Measurements from ENCODE around the gene TAP1. TPM values are rescaled to one million over a fixed set of nuclear protein-coding genes. Genes with fewer than 3 reads are reported as not detected.

Gene TAP1
- total and polyA plus RNA-seq, 2 donors (not counting 1 experiment from before 2014, with no cell fraction given), result 126 to 184 TPM

- Histone ChIP-seq H3K4me2 (replicated peaks; ENCODE audit: low read depth, low read length, poor library complexity, severe bottlenecking) (peak within 1 kb of the TSS; percentile 95), H2AFZ (ENCODE audit: insufficient read depth, low read depth, low read length, poor library complexity, severe bottlenecking) (peak within 1 kb of the TSS; percentile 77), H3K27me3 (replicated peaks in 1 of 4; ENCODE audit: control extremely low read depth in 1 of 4, control insufficient read depth in 3 of 4, insufficient read depth in 4 of 4, low read length in 3 of 4) (no peaks in the 10 kb centered on the region), H3K9ac (ENCODE audit: low read length) (peak within 1 kb of the TSS; percentile 85), H3K36me3 (replicated peaks in 1 of 2; ENCODE audit: control extremely low read depth in 1 of 2, control insufficient read depth in 1 of 2, extremely low read depth in 1 of 2, insufficient read depth in 2 of 2, low read length in 1 of 2) (peaks cover 24 to 61% of the 10 kb centered on the region in 2 experiments), H4K20me1 (ENCODE audit: control insufficient read depth, insufficient read depth, low read length, poor library complexity, severe bottlenecking) (no peaks in the 10 kb centered on the region), H3K9me3 (ENCODE audit: control extremely low read depth in 1 of 3, control insufficient read depth in 2 of 3, insufficient read depth in 1 of 3, low read length in 2 of 3) (no peaks in the 10 kb centered on the region), H3K4me3 (ENCODE audit: control extremely low read depth in 1 of 5, extremely low read depth in 1 of 5, insufficient read depth in 1 of 5, low read depth in 2 of 5, low read length in 4 of 5) (peak within 1 kb of the TSS; percentile 71 to 80 (median 76)), H3K4me1 (ENCODE audit: control insufficient read depth in 2 of 2, insufficient read depth in 2 of 2, low read length in 2 of 2) (peaks cover 59 to 73% of the 10 kb centered on the region in 2 donors), H3K27ac (ENCODE audit: low read length in 2 of 2) (peak within 1 kb of the TSS; percentile 83 to 97), H3K79me2 (ENCODE audit: control insufficient read depth, insufficient read depth, low read length) (peaks cover 80% of the 10 kb centered on the region)
- peak within 1 kb of the TSS; percentile 99 for H3K27ac Mint-ChIP-seq
- ChIA-PET POLR2A (interaction anchor here (0.5 to 9.7 kb wide), 25 partner anchors 11 to 648 kb away, joined by 3 to 282 read pairs (median 4); partner anchors contain the start of genes BRD2, HLA-DMA, HLA-DOB and HLA-DPA1), CTCF (interaction anchor here (0.6 to 11.0 kb wide), 62 partner anchors 9 to 593 kb away, joined by 3 to 359 read pairs (median 6); partner anchors contain the start of genes BRD2, HLA-DMA, HLA-DMB and HLA-DOB)
- DNase-seq, result peak; percentile 97
- peak within 1 kb of the TSS; percentile 97 for H3K4me3 Mint-ChIP-seq
- intact Hi-C loops (cut with micrococcal nuclease), result loop anchor here (1.0 to 5.0 kb wide), 6 partner anchors 16 to 146 kb away; partner anchors contain the start of gene PSMB9
- under 1% methylated on average over 46 of the region's 57 CpGs for WGBS (ENCODE audit: insufficient coverage)
- H3K9me3 Mint-ChIP-seq (ENCODE audit: insufficient read depth), result no peaks in the 10 kb centered on the region
- peaks cover 92% of the 10 kb centered on the region for H3K4me1 Mint-ChIP-seq
- peak; percentile 84 for ATAC-seq (ENCODE audit: low read depth)
- no peaks in the 10 kb centered on the region for H3K27me3 Mint-ChIP-seq
- TF ChIP-seq CTCF (IDR thresholded peaks at IDR 0.05), result peak; percentile 90
- TF ChIP-seq EZH2 (IDR thresholded peaks at IDR 0.05; ENCODE audit: borderline replicate concordance, insufficient read depth, low read depth, low read length, poor library complexity, severe bottlenecking), result no peak
These were observed 15.2 kb downstream of the TAP1 start, which contains the start of gene TAP2 for GRCh38 chr6:32838114-32838958. TSS of gene TAP2 (minus strand) at chr6:32838739. CDS start at chr6:32838233, 506 bp downstream.
